Measurements from ENCODE around the gene OR4C6.

- no peak for TF ChIP-seq CTCF (conservative IDR thresholded peaks at IDR 0.05; ENCODE audit: low read depth, low read length)
- TF ChIP-seq RCOR1 (IDR thresholded peaks at IDR 0.05; ENCODE audit: insufficient replicate concordance, low read length): no peak
- TF ChIP-seq USF2 (IDR thresholded peaks at IDR 0.05; ENCODE audit: low read depth, low read length): no peak
- no peak for TF ChIP-seq CEBPB (IDR thresholded peaks at IDR 0.05; ENCODE audit: low read depth, low read length)
- TF ChIP-seq POLR2A (IDR thresholded peaks at IDR 0.05; ENCODE audit: low read depth, low read length): no peak
- TF ChIP-seq RAD21 (IDR thresholded peaks at IDR 0.05; ENCODE audit: low read length): no peak
- TF ChIP-seq MXI1 (IDR thresholded peaks at IDR 0.05; ENCODE audit: borderline replicate concordance, low read depth, low read length): no peak
- TF ChIP-seq MAZ (IDR thresholded peaks at IDR 0.05; ENCODE audit: borderline replicate concordance, low read depth, low read length): no peak
- TF ChIP-seq NFE2L2 (IDR thresholded peaks at IDR 0.05; ENCODE audit: low read depth, low read length): no peak
- TF ChIP-seq BHLHE40 (IDR thresholded peaks at IDR 0.05; ENCODE audit: low read depth, low read length): no peak
- no peak for TF ChIP-seq RFX5 (IDR thresholded peaks at IDR 0.05; ENCODE audit: low read depth, low read length)
- TF ChIP-seq CHD1 (IDR thresholded peaks at IDR 0.05; ENCODE audit: low read depth, low read length): no peak
- no peak for TF ChIP-seq MAFK (IDR thresholded peaks at IDR 0.05; ENCODE audit: low read depth, low read length)
- no peak for TF ChIP-seq FOS (IDR thresholded peaks at IDR 0.05; ENCODE audit: low read depth, low read length)
Observed at GRCh38 chr11:55658608-55659007, 3.4 kb upstream of the OR4C6 start.
